HG02798 (cell line): ENCODE measurements around the gene CHEK1.
A peak's percentile ranks its signal among the peaks of the same experiment; 100 is the strongest.

ENCODE experiments used
- ATAC-seq: cut with Tn5 transposase; IDR thresholded peaks from one replicate; pipeline ENCODE4 v1.9.1; 2021; ENCODE audit warnings: mild to moderate bottlenecking; ENCODE audit not compliant: unreplicated experiment, poor library complexity

CHEK1 gene

DNA sequence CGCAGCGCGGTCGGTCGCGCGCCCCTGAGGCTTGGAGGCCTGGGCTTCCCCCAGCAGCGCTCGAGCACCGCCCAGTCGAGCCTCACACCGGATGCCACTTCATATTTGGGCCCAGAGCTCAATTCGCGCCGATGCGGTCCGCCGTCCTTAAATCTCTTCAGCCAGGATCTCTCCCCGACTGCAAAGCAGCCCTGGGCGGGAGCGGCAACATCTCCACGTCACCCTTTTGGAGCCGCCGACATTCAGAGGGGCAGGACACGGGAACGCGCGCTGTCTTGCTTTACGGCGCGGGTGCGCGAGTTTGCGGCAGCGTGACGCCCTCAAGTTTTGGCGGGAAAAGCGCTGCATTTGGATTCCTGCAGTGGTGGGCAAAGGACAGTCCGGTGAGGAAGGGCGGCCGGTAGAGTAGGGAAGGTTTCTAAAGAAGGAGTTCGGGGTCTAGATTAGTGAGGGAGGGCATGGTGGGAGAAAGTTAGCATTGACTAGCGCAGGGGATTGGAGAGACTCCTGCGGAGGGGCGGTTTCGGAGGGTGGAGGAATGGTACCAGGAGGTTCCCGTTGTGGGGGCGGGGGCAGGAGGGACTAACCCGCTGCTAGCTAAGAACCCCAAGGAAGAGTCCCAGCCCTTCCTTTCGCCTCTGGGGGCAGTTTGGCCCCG is 796 bp downstream of the CHEK1 start:
- peak; percentile 90 for ATAC-seq

- ATAC-seq: peak; percentile 18
Measured at GRCh38 chr11:125626288-125626950, 1.5 kb downstream of the CHEK1 start.

DNA sequence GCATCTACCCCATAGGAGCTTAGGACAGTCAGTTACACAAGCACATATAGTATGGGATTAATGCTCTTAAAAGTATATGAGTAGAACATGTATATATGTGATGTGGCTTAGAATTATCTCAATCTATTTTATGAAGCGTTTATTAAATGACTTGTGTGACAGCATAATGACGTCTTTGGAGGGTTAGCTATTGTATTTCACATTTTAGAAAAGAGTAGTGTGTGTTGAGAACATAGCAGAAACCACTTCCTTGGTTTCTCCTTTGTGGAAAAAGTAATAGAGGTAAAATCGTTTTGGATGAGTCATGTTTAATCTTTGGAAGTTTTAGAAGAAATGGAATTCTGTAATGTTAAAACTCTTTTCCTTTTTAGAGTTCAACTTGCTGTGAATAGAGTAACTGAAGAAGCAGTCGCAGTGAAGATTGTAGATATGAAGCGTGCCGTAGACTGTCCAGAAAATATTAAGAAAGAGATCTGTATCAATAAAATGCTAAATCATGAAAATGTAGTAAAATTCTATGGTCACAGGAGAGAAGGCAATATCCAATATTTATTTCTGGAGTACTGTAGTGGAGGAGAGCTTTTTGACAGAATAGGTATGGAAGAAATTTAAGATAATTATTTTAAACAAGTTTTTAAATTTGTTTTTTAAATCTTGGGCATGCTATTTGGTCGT is 2.4 kb downstream of the CHEK1 start:
- no peak for ATAC-seq

DNA sequence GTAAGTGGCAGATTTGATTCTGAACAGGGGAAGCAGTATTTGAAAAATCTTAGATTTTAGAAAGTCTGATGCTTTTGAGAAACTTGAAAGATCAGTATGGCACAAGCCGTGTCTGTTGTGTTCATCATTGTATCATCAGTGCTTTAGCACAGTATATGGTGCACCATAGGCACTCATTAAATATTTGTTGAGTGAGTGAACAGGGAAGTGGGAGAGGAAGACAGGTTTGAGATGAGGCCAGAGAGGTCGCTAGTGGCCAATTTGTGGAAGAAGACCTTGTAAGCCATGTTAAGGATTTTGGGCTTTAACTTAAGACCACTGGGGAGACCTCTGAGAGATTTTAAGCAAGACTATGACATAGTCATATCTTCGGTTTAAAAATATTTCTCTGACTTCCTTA is 12.9 kb downstream of the CHEK1 start:
- ATAC-seq: no peak

DNA sequence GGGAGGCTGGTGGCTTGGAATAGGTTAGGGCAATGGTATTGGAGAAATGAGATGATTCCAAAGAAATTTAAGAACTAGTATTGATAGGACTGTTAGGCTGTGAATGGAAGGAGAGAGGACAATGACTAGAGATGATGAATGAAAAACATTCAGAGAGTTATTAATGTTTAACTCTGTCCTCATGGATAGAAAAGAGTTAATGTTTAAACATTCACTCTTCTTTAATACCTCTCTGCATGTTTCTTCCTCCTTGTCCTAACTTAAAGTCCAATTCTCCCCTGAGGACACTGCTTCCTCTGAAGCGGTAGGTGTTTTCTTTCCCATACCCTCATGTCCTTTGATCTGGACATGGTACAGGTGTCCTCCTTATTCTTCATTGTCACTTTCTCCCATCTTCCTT is 13.4 kb downstream of the CHEK1 start:
- ATAC-seq: no peak

DNA sequence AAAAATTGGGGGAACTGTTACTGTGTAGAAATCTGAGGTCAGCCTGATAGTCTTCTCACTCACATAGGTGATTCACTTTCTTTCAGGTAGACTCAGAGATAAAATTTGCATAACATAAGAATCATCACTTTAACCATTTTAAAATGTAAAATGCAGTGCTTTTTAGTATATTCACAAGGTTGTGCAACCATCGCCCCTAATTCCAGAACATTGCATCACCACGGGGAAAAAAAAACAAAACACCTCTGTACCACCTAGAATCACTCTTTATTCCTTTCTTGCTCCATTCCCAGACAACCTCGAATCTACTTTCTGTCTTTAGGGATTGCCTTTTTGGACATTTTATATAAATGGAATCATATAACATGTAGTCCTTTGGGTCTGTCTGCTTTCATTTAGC is 20.9 kb downstream of the CHEK1 start:
- ATAC-seq: no peak

DNA sequence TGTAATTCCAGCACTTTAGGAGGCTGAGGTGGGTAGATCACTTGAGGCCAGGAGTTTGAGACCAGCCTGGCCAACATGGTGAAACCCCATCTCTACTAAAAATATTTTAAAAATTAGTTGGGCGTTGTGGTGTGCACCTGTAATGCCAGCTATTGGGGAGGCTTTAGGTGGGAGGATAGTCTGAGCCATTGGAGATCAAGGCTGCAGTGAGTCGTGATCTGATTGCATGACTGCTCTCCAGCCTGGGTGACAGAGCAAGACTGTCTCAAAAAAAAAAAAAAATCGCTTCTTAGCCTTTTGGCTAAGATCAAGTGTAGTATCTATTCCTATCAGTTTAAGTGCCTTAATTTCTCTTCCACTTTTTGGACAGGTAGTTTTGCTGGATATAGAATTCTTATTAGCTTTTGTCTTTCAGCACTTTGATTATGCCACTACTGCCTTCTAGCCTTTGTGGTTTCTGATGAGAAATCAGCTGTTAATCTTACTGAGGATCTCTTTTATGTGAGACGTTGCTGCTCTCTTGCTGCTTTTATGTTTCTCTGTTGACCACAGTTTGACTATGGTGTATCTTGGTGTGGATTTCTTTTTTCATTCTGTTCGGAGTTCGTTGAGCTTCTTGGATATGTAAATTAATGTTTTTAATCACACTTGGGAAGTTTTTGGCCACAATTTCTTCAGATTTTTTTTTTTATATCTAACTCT is 24.7 kb downstream of the CHEK1 start:
- no peak for ATAC-seq

GRCh38 chr11:125662689-125663088 is 37.7 kb downstream of the CHEK1 start:
- ATAC-seq: no peak

DNA sequence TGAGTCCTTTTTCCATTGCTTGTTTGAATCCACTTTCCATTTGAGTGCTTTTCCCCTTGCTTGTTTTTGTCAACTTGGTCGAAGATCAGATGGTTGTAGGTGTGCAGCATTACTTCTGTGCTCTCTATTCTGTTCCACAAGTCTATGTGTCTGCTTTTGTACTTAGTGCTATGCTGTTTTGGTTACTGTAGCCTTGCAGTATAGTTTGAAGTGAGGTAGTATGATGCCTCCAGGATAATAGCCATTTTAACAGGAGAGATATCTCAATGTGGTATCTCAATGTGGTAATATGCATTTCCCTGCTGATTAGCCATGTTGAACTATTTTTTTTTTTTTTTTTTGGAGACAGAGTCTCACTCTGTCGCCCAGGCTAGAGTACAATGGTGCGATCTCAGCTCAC is 38.9 kb downstream of the CHEK1 start:
- ATAC-seq: no peak

DNA sequence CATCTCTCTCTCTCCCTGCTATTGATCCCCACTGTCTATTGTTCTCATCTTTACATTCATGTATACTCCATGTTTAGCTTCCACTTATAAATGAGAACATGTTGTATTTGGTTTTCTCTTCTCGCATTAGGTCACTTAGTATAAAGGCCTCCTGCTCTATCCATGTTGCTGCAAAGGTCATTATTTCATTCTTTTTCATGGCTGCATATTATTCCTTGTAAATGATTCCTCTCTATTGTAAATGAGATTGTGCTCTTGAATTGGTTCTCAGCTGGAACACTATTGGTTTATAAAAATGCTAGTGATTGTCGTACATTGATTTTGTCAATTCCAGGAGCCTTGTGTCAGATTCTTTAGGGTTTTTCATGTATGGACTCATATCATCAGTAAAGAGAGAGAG is 42.2 kb downstream of the CHEK1 start:
- ATAC-seq: no peak

GRCh38 chr11:125670172-125670571 is 45.2 kb downstream of the CHEK1 start:
- ATAC-seq: no peak

GRCh38 chr11:125671561-125671960 is 46.6 kb downstream of the CHEK1 start:
- no peak for ATAC-seq

DNA sequence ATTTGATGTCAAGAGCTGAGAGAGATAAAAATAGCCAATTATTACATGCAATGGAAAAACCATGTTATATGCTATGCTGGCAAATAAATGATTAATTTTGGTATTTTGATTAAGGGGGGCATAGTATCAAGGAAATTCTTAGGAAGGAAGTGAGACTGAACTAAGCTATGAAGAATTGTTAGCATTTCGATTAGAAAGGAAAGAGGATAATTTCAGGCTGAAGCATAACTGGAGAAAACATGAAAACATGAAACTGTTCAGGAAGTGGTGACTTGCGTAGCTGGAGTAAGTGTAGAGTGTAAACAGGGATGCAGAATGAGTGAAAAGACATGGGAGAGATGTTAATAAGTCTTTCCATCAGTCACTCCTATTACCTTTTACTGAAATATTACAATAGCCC is 49.2 kb downstream of the CHEK1 start:
- no peak for ATAC-seq

DNA sequence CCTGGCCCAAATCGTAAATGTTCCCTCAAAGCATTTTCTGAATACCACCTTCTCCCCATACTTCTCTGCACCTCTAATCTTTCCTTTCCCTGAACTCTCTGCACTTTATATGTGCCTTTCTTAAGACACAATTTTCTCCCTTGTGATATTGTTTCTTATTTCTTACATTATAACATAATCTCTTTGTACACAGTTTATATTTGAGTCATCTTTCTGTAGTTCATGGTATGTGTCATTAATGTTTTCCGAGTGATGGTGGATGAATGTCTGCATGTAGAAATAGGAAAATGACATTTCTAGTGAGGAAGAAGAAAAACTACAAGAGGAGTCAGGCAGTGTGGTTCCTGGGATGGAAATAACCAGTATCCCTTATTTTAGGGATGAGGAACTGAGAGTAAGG is 50.2 kb downstream of the CHEK1 start:
- no peak for ATAC-seq

DNA sequence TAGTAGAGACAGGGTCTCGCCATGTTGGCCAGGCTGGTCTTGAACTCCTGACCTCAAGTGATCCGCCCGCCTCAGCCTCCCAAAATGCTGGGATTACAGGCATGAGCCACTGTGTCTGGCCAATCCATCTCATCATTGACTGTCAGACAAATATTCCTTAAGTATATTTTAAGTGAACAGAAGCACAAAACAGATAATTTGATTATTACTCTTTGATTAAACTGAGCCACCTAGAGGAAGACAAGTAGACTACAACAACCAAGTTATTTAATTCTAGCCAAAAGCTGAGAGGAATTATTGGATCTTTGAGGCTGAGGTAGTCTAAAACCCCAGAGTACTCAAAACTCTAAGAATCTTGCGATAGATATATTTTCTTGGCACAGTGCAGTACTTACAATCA is 54.4 kb downstream of the CHEK1 start:
- ATAC-seq: no peak

- ATAC-seq: no peak
Measured at GRCh38 chr11:125679837-125680236, 54.9 kb downstream of the CHEK1 start.

- no peak for ATAC-seq
Measured at GRCh38 chr11:125680747-125681146, 55.8 kb downstream of the CHEK1 start, which contains the start of gene ACRV1. ACRV1 (minus strand) TSS chr11:125680847; CDS start chr11:125680780, 67 bp downstream.

DNA sequence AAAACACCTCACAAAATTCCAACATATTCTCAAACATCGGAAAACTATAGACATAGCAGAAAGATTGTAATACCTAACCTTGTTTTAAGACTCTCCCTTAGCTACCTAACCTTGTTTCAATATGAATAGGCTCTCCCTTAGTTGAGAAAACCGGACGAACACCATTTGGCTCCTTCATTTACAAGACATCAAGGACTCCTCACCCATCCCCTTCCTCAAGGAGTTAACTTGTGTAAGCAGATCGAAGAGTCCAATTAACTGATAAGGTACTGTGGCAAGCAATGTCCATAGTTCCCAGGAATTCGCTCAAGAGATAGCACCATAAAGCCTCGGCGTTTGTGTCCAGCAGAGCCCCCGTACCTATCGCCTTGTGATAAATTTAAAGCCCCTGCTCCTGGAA is 60.3 kb downstream of the CHEK1 start:
- no peak for ATAC-seq

DNA sequence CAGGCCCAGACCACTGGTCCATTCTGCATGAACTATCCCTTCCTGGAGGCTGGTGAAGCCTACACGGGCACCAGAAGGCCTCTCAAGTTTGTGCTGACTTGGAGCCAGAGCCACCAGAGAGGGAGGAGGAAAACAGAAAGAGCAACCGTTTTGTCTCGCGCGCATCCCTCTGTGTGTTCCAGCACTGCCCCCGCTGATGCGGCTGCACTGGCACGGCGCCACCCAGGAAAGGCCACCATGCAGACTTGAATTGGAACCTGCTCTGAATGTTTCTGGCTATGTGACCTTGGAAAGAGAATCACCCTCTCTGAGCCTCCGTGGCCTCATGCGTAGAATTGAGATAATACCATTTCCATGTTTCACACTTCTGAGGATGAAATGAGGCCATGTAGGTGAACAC is 63.1 kb downstream of the CHEK1 start:
- ATAC-seq: no peak

GRCh38 chr11:125688632-125689031 is 63.7 kb downstream of the CHEK1 start:
- ATAC-seq: no peak

DNA sequence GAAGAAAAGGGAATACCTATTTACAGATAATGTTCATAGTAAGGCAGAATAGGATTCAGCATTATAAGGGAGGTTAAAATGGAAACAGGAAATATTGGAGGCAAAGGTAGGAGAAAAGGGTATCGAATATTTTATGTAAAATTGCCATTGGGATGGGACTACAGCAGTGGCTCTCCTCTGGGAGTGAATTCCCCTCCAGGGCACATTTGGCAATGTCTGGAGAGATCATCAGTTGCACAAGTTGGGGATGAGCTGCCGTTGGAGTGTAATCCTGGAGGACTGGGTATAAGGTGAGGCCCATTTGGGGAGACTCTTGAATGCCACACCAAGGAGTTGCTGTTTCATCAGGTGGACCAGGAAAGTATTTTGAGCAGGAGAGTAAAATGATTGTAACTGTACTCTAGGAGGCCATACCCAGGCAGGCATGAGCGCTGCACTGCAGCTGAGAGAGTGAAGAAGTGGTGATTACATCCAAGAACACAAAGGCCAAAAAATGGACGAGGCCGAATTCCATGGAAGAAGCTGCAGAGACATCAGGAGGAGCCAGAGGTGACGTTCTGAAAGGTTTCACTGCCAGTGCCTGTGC is 64.4 kb downstream of the CHEK1 start:
- ATAC-seq: no peak
